ENCODE data around the gene FAS. TPM values are rescaled to one million over a fixed set of nuclear protein-coding genes. Genes with fewer than 3 reads are reported as not detected.

The FAS gene
- polyA plus RNA-seq, 3 donors = 27.3 to 28.9 (median 27.9) TPM

DNA sequence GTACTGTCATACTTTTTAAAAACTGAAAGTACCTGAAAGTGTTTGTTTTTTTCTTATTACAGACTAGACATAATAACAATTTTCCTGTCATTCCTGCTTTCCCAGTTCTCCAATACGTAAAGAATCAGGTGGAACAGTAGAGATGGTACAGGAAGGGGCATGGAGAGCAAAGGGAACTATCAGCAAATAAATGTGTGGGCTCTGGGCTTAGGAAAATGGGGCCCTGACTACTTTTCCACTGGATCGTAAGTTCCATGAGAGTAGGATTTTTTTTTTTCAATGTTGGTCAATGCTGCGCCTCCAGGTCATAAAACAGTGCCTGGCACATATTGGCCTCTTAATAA lies 15.2 kb upstream of the FAS start:
- H3K27ac Mint-ChIP-seq = peak overlapping the region in 6 of 7 donors; percentile 46 to 98 (median 90)
- peaks cover 0 to 5% (median 0%) of the 10 kb centered on the region in 3 donors for H3K27me3 Mint-ChIP-seq (ENCODE audit: low read depth in 3 of 3)
- Histone ChIP-seq H4K20me1 (ENCODE audit: insufficient read depth, low read length) (no peaks in the 10 kb centered on the region), H3K4me1 (ENCODE audit: control insufficient read depth in 1 of 2, insufficient read depth in 2 of 2, low read length in 2 of 2) (peaks cover 11 to 12% of the 10 kb centered on the region in 2 donors), H3K79me2 (ENCODE audit: insufficient read depth, low read length) (no peaks in the 10 kb centered on the region), H3K4me3 (replicated peaks in 1 of 3; ENCODE audit: low read depth in 2 of 3, low read length in 3 of 3) (peak overlapping the region; percentile 46 to 91 (median 83)), H3K9me3 (replicated peaks in 1 of 2; ENCODE audit: control insufficient read depth in 1 of 2, insufficient read depth in 1 of 2, low read length in 2 of 2) (no peaks in the 10 kb centered on the region), H3K36me3 (replicated peaks in 1 of 2; ENCODE audit: control insufficient read depth in 1 of 2, insufficient read depth in 2 of 2, low read length in 2 of 2) (no peaks in the 10 kb centered on the region), H3K27me3 (ENCODE audit: control insufficient read depth in 2 of 2, insufficient read depth in 2 of 2, low read length in 2 of 2) (no peaks in the 10 kb centered on the region), H2AFZ (ENCODE audit: insufficient read depth, low read depth, low read length, poor library complexity, severe bottlenecking) (peak overlapping the region; percentile 77), H3K9ac (ENCODE audit: insufficient read depth, low read length, poor library complexity, severe bottlenecking) (peak overlapping the region; percentile 61), H3K27ac (ENCODE audit: low read depth in 1 of 2, low read length in 2 of 2) (peak overlapping the region in 1 of 2 donors; percentile 90), H3K4me2 (replicated peaks; ENCODE audit: extremely low read depth, low read length, poor library complexity, severe bottlenecking) (peak overlapping the region; percentile 84)
- intact Hi-C loops (cut with micrococcal nuclease) = no loop called here
- TF ChIP-seq, protein P1, sequence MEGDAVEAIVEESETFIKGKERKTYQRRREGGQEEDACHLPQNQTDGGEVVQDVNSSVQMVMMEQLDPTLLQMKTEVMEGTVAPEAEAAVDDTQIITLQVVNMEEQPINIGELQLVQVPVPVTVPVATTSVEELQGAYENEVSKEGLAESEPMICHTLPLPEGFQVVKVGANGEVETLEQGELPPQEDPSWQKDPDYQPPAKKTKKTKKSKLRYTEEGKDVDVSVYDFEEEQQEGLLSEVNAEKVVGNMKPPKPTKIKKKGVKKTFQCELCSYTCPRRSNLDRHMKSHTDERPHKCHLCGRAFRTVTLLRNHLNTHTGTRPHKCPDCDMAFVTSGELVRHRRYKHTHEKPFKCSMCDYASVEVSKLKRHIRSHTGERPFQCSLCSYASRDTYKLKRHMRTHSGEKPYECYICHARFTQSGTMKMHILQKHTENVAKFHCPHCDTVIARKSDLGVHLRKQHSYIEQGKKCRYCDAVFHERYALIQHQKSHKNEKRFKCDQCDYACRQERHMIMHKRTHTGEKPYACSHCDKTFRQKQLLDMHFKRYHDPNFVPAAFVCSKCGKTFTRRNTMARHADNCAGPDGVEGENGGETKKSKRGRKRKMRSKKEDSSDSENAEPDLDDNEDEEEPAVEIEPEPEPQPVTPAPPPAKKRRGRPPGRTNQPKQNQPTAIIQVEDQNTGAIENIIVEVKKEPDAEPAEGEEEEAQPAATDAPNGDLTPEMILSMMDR (IDR thresholded peaks at IDR 0.05) = no peak
- peak overlapping the region; percentile 77 to 94 for H3K4me3 Mint-ChIP-seq
- DNase-seq = no peak
- no peaks in the 10 kb centered on the region for H3K36me3 Mint-ChIP-seq
- no peaks in the 10 kb centered on the region for H3K9me3 Mint-ChIP-seq
- WGBS (ENCODE audit: insufficient coverage) = 70% methylated on average over 2 of the region's 3 CpGs
- peaks cover 14% of the 10 kb centered on the region for H3K4me1 Mint-ChIP-seq

DNA sequence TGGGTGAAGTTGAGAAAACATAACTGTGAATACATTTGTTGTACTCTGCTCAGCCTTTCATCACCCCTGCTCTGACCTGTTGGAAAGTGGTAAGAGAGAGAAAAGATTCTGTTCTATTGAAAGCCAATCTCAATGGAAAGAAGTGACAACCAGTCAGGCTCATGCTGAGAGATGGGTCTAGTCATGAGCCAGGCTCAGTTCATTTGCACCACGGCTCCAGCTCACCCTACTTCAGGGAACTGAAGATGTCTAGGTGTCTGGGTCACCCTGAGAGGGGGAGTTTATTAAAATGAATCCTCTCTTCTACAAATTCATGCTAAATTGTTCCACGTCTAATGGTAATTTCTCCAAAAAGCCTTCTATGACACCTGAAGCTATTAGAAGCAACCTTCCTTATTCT lies 12.1 kb upstream of the FAS start:
- TF ChIP-seq, protein P1 (IDR thresholded peaks at IDR 0.05) = no peak
- Histone ChIP-seq H3K4me1 (ENCODE audit: control insufficient read depth in 1 of 2, insufficient read depth in 2 of 2, low read length in 2 of 2) (peaks cover 11 to 12% of the 10 kb centered on the region in 2 donors), H2AFZ (ENCODE audit: insufficient read depth, low read depth, low read length, poor library complexity, severe bottlenecking) (no peak overlapping the region), H3K27me3 (ENCODE audit: control insufficient read depth in 2 of 2, insufficient read depth in 2 of 2, low read length in 2 of 2) (no peaks in the 10 kb centered on the region), H3K4me2 (replicated peaks; ENCODE audit: extremely low read depth, low read length, poor library complexity, severe bottlenecking) (no peak overlapping the region), H3K27ac (ENCODE audit: low read depth in 1 of 2, low read length in 2 of 2) (no peak overlapping the region), H3K79me2 (ENCODE audit: insufficient read depth, low read length) (no peaks in the 10 kb centered on the region), H3K9ac (ENCODE audit: insufficient read depth, low read length, poor library complexity, severe bottlenecking) (no peak overlapping the region), H3K36me3 (replicated peaks in 1 of 2; ENCODE audit: control insufficient read depth in 1 of 2, insufficient read depth in 2 of 2, low read length in 2 of 2) (no peaks in the 10 kb centered on the region), H4K20me1 (ENCODE audit: insufficient read depth, low read length) (no peaks in the 10 kb centered on the region), H3K4me3 (replicated peaks in 1 of 3; ENCODE audit: low read depth in 2 of 3, low read length in 3 of 3) (no peak overlapping the region), H3K9me3 (replicated peaks in 1 of 2; ENCODE audit: control insufficient read depth in 1 of 2, insufficient read depth in 1 of 2, low read length in 2 of 2) (no peaks in the 10 kb centered on the region)
- Mint-ChIP-seq H3K27ac (no peak overlapping the region), H3K9me3 (no peaks in the 10 kb centered on the region), H3K4me1 (peaks cover 12% of the 10 kb centered on the region), H3K4me3 (no peak overlapping the region), H3K27me3 (ENCODE audit: low read depth in 3 of 3) (peaks cover 0 to 1% (median 0%) of the 10 kb centered on the region in 3 donors), H3K36me3 (peaks cover 3 to 9% of the 10 kb centered on the region in 2 donors)
- WGBS (ENCODE audit: insufficient coverage) = no CpG with 5 or more reads among the region's 2 CpGs
- no peak for DNase-seq
- intact Hi-C loops (cut with micrococcal nuclease) = no loop called here
